Measurements from ENCODE around the gene LIN54.

LIN54 gene

GRCh38 chr4:82891707-82892466, 118.7 kb downstream of the LIN54 start:
- DNase-seq (ENCODE audit: low read depth in 2 of 2) = no peak

GRCh38 chr4:82890901-82891706, 119.5 kb downstream of the LIN54 start, which contains the start of gene SEC31A:
TSS of gene SEC31A (minus strand) at chr4:82891153. CDS start at chr4:82881936, 9,217 bp downstream.
- peak; percentile 96 to 97 for DNase-seq (ENCODE audit: low read depth in 2 of 2)

- no peak for DNase-seq (ENCODE audit: low read depth in 2 of 2)
These were observed 120.1 kb downstream of the LIN54 start for GRCh38 chr4:82890528-82890900.

GRCh38 chr4:82889287-82889686, 121.3 kb downstream of the LIN54 start:
- no peak for DNase-seq (ENCODE audit: low read depth in 2 of 2)

- DNase-seq (ENCODE audit: low read depth in 2 of 2) = no peak
These were observed 124.3 kb downstream of the LIN54 start for GRCh38 chr4:82886147-82886942.

GRCh38 chr4:82885410-82885809, 125.2 kb downstream of the LIN54 start:
- no peak for DNase-seq (ENCODE audit: low read depth in 2 of 2)

Measured in stimulated activated CD8-positive, alpha-beta memory T cell treated with anti-CD3 and anti-CD28 coated beads, Interleukin-15, amount 100 ng/mL, for 48 hours (primary cell).